OCI-LY3 (cell line): ENCODE data around the gene MGAT3.
"Not testable (repeated sequence)": the region's sequence is repeated elsewhere in the genome, so short reads cannot be mapped to it uniquely, and the experiment has no call there.

Experiments used
- H2AFZ ChIP-seq: fragments of 200-600, 300-600 bp; shearing (Covaris generic); 2 replicates; pipeline ENCODE4 v1.6.0; 2014; ENCODE audit warnings: antibody characterized with exemption, low read depth, low read length
- H3K27ac ChIP-seq: fragments of 200-600, 300-600 bp; sonication (generic); 2 replicates; pipeline ENCODE4 v1.5.1; 2014; ENCODE audit warnings: mild to moderate bottlenecking, low read length, moderate library complexity, mixed read lengths
- H3K27me3 ChIP-seq: fragments of 200-600, 300-600 bp; sonication (generic); 2 replicates; pipeline ENCODE4 v1.6.1; 2014; ENCODE audit warnings: low read depth, low read length, mixed read lengths
- H3K36me3 ChIP-seq: fragments of 200-600, 300-600 bp; sonication (generic); replicated peaks from 2 replicates; pipeline ENCODE3; 2014; ENCODE audit warnings: low read depth, low read length, mixed read lengths
- H3K4me1 ChIP-seq: fragments of 300-600, 200-600 bp; sonication (generic); 2 replicates; pipeline ENCODE4 v1.6.1; 2014; ENCODE audit warnings: low read length, mixed read lengths
- H3K4me2 ChIP-seq: fragments of 200-600, 300-600 bp; sonication (generic); 2 replicates; pipeline ENCODE4 v1.6.1; 2014; ENCODE audit warnings: low read length, mixed read lengths
- H3K4me3 ChIP-seq: fragments of 300-600, 200-600 bp; sonication (generic); 2 replicates; pipeline ENCODE4 v1.5.1; 2014; ENCODE audit warnings: antibody characterized with exemption, mild to moderate bottlenecking, low read length, moderate library complexity
- H3K79me2 ChIP-seq: fragments of 300-600, 200-600 bp; shearing (Covaris generic); 2 replicates; pipeline ENCODE4 v1.6.1; 2014; ENCODE audit warnings: mild to moderate bottlenecking, low read length, mixed read lengths
- H3K9ac ChIP-seq: fragments of 300-600, 200-600 bp; shearing (Covaris generic); 2 replicates; pipeline ENCODE4 v1.6.0; 2014; ENCODE audit warnings: mild to moderate bottlenecking, low read length, moderate library complexity
- H3K9me3 ChIP-seq: fragments of 200-600, 300-600 bp; shearing (Covaris generic); 2 replicates; pipeline ENCODE4 v1.6.1; 2014; ENCODE audit warnings: low read length, mixed read lengths; ENCODE audit not compliant: insufficient read depth
- H4K20me1 ChIP-seq: fragments of 200-600, 300-600 bp; sonication (generic); 2 replicates; pipeline ENCODE4 v1.6.1; 2016; ENCODE audit warnings: low read length, mixed read lengths; ENCODE audit not compliant: insufficient read depth
- EZH2phosphoT487 ChIP-seq: fragments of 200-600 bp; shearing (Covaris generic); IDR thresholded peaks from 2 replicates; pipeline ENCODE4 v1.6.1; 2018; ENCODE audit warnings: antibody characterized with exemption, mixed run types, low read depth
- TF ChIP-seq, protein P1 (sequence below): fragments of 200-600, 300-600 bp; sonication (generic); IDR thresholded peaks from 2 replicates; pipeline ENCODE4 v1.5.1; 2014; ENCODE audit warnings: antibody characterized with exemption, low read length, low read depth

The MGAT3 gene

DNA sequence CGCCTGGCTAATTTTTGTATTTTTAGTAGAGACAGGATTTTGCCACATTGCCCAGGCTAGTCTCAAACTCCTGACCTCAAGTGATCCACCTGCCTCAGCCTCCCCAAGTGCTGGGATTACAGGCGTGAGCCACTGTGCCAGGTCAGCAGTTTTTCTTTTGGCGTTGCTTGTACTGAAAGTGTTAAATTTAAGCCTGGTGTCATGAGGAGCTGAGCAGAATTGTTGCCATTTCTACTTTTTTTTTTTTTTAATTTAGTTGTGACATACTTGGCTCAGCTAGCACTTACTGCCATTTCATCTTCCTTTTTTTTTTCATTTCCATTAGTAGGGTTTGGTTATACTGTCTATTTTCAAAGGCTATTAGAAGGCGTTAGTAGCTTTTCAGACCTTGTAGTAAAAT, 46.5 kb upstream of the MGAT3 start:
- H3K4me3 ChIP-seq: no peak overlapping the region
- H4K20me1 ChIP-seq: peaks cover 8% of the 10 kb centered on the region; the same call in 1 of the 2 replicates
- no peak overlapping the region for H3K27ac ChIP-seq
- H3K4me1 ChIP-seq: peaks cover 18% of the 10 kb centered on the region
- H3K9me3 ChIP-seq: no peaks in the 10 kb centered on the region
- no peak overlapping the region for H3K9ac ChIP-seq
- no peak overlapping the region for H2AFZ ChIP-seq
- peaks cover 38% of the 10 kb centered on the region for H3K79me2 ChIP-seq
- peaks cover 20% of the 10 kb centered on the region for H3K36me3 ChIP-seq
- no peak for TF ChIP-seq EZH2phosphoT487
- no peaks in the 10 kb centered on the region for H3K27me3 ChIP-seq
- H3K4me2 ChIP-seq: no peak overlapping the region

DNA sequence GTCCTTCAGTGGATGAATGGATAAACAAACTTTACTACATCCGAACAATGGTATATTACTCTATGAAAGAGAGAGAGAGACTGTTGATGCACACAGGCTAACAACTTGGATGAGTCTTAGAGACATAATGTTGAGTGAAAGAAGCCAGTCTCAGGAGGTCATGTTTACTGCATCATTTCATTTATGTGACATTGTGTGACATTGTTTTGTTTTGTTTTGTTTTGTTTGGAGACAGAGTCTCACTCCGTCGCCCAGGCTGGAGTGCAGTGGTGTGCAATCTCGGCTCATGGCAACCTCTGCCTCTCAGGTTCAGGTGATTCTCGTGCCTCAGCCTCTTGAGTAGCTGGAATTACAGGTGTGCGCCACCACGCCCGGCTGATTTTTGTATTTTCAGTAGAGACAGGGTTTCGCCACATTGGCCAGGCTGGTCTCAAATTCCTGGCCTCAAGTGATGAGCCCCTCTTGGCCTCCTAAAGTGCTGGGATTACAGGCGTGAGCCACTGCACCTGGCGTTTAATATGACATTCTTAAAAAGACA, 44.9 kb upstream of the MGAT3 start:
- H3K79me2 ChIP-seq: peaks cover 34% of the 10 kb centered on the region
- H3K27me3 ChIP-seq, H3K4me2 ChIP-seq, H3K4me3 ChIP-seq, H3K27ac ChIP-seq, H2AFZ ChIP-seq, H4K20me1 ChIP-seq, H3K9me3 ChIP-seq, H3K9ac ChIP-seq: not testable (repeated sequence)
- H3K4me1 ChIP-seq: peaks cover 18% of the 10 kb centered on the region
- peaks cover 28% of the 10 kb centered on the region for H3K36me3 ChIP-seq

DNA sequence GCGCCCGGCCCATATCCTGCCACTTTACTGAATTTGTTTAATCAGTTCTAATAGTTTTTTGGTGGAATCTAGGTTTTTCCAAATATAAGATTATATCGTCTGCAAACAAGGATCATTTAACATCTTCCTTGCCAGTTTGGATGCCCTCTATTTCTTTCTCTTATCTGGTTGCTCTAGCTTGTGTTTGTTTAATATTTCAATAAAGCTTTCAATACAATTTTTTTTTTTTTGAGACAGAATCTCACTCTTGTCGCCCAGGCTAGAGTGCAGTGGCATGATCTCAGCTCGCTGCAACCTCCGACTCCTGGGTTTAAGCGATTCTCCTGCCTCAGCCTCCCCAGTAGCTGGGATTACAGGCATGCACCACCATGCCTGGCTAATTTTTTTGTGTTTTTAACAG, 43.6 kb upstream of the MGAT3 start:
- not testable (repeated sequence) for H3K9ac ChIP-seq, H3K4me3 ChIP-seq, H3K4me2 ChIP-seq, H3K27ac ChIP-seq, H2AFZ ChIP-seq, H3K27me3 ChIP-seq, H3K9me3 ChIP-seq
- H4K20me1 ChIP-seq: peaks cover 12% of the 10 kb centered on the region; the same call in 1 of the 2 replicates
- peaks cover 31% of the 10 kb centered on the region for H3K36me3 ChIP-seq
- peaks cover 17% of the 10 kb centered on the region for H3K4me1 ChIP-seq
- H3K79me2 ChIP-seq: peaks cover 24% of the 10 kb centered on the region

DNA sequence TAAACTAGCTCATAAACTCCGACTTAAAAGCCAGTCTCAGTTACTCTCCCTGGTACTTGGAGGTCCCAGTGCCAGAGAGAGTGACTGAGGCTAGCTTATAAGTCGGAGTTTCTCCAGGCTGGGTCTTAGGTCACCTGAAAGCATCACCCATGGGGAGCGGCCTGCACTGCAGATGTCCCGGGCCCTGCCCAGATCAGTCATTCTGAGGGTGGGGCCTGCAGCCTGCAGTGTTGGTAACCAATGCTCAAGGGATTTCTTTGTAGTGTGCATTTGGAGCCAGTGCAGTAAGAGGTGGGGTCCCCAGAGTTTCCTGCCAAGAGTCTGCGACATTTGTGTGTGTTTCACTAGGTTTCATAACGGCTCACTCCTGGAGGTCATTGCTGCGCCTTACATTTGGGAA, 42.4 kb upstream of the MGAT3 start:
- H3K4me3 ChIP-seq: no peak overlapping the region
- H4K20me1 ChIP-seq: peaks cover 7% of the 10 kb centered on the region; the same call in 1 of the 2 replicates
- H3K36me3 ChIP-seq: peaks cover 39% of the 10 kb centered on the region
- no peak overlapping the region for H3K4me2 ChIP-seq
- H3K9me3 ChIP-seq: no peaks in the 10 kb centered on the region
- H3K27me3 ChIP-seq: no peaks in the 10 kb centered on the region
- H3K4me1 ChIP-seq: peaks cover 11% of the 10 kb centered on the region
- H3K27ac ChIP-seq: no peak overlapping the region
- no peak for TF ChIP-seq EZH2phosphoT487
- TF ChIP-seq, protein P1, sequence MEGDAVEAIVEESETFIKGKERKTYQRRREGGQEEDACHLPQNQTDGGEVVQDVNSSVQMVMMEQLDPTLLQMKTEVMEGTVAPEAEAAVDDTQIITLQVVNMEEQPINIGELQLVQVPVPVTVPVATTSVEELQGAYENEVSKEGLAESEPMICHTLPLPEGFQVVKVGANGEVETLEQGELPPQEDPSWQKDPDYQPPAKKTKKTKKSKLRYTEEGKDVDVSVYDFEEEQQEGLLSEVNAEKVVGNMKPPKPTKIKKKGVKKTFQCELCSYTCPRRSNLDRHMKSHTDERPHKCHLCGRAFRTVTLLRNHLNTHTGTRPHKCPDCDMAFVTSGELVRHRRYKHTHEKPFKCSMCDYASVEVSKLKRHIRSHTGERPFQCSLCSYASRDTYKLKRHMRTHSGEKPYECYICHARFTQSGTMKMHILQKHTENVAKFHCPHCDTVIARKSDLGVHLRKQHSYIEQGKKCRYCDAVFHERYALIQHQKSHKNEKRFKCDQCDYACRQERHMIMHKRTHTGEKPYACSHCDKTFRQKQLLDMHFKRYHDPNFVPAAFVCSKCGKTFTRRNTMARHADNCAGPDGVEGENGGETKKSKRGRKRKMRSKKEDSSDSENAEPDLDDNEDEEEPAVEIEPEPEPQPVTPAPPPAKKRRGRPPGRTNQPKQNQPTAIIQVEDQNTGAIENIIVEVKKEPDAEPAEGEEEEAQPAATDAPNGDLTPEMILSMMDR: no peak
- peaks cover 12% of the 10 kb centered on the region for H3K79me2 ChIP-seq
- H3K9ac ChIP-seq: no peak overlapping the region
- no peak overlapping the region for H2AFZ ChIP-seq

DNA sequence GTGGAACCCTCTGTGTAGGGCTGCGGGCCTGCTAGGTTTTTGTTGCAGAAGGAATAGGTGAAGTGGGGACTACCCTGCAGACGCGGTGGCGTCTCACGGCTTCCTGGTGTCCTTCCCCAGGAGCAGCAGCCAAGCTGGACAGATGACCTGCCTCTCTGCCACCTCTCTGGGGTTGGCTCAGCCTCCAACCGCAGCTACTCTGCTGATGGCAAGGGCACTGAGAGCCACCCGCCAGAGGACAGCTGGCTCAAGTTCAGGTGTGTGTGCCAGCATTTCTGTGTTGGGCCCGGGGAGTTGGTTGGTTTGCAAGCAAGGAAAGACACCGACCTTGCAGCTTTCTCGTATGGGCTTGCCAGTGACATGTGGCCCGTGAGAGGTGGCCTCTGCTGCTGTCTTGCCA, 41.9 kb upstream of the MGAT3 start:
- peaks cover 42% of the 10 kb centered on the region for H3K36me3 ChIP-seq
- no peak overlapping the region for H3K9ac ChIP-seq
- H4K20me1 ChIP-seq: 0 out of 2 replicates have a peak, but pooled peaks cover 4% of the 10 kb centered on the region
- no peak for TF ChIP-seq EZH2phosphoT487
- TF ChIP-seq, protein P1: no peak
- no peak overlapping the region for H2AFZ ChIP-seq
- peaks cover 11% of the 10 kb centered on the region for H3K4me1 ChIP-seq
- H3K27ac ChIP-seq: no peak overlapping the region
- H3K79me2 ChIP-seq: peaks cover 7% of the 10 kb centered on the region; the same call in 1 of the 2 replicates
- H3K27me3 ChIP-seq: no peaks in the 10 kb centered on the region
- H3K4me2 ChIP-seq: no peak overlapping the region
- H3K4me3 ChIP-seq: no peak overlapping the region
- H3K9me3 ChIP-seq: no peaks in the 10 kb centered on the region
